Measurements from ENCODE around the gene CLSTN1. TPM values are rescaled to one million over a fixed set of nuclear protein-coding genes. Genes with fewer than 3 reads are reported as not detected.

Gene CLSTN1
- total RNA-seq, 1 donor: 140 TPM

DNA sequence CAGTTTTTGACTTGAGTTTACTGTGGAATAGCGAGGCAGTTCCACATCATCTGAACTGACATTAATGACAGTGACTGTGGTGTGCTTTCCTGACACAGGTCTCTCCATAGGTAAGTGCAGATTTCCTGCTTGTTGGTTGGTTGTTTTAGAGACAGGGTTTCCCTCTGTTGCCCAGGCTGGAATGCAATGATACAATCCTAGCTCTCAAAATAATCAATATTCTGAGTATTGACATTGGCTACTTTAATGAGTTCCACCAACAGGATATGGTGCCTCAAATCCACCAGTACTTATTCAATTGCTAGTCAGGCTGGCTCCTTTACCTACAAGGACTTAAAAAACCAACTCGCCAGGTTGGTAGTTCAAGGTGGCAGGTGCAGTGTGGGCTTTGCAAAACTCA lies 63.8 kb downstream of the CLSTN1 start:
- TF ChIP-seq, protein P1, sequence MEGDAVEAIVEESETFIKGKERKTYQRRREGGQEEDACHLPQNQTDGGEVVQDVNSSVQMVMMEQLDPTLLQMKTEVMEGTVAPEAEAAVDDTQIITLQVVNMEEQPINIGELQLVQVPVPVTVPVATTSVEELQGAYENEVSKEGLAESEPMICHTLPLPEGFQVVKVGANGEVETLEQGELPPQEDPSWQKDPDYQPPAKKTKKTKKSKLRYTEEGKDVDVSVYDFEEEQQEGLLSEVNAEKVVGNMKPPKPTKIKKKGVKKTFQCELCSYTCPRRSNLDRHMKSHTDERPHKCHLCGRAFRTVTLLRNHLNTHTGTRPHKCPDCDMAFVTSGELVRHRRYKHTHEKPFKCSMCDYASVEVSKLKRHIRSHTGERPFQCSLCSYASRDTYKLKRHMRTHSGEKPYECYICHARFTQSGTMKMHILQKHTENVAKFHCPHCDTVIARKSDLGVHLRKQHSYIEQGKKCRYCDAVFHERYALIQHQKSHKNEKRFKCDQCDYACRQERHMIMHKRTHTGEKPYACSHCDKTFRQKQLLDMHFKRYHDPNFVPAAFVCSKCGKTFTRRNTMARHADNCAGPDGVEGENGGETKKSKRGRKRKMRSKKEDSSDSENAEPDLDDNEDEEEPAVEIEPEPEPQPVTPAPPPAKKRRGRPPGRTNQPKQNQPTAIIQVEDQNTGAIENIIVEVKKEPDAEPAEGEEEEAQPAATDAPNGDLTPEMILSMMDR (IDR thresholded peaks at IDR 0.05; ENCODE audit: extremely low read depth, low read depth, low read length): no peak
- H2AFZ ChIP-seq (ENCODE audit: low read length): no peak overlapping the region
- no peak overlapping the region for H3K27ac ChIP-seq (ENCODE audit: low read depth, low read length)
- H3K4me3 ChIP-seq (ENCODE audit: insufficient read depth, low read length): no peak overlapping the region
- H3K4me2 ChIP-seq (ENCODE audit: insufficient read depth, low read length): no peak overlapping the region
- H3K4me1 ChIP-seq (ENCODE audit: insufficient read depth, low read length): no peaks in the 10 kb centered on the region
- DNase-seq (ENCODE audit: insufficient read length, low spot score, missing footprints): no peak
- H3K27me3 ChIP-seq (ENCODE audit: insufficient read depth, low read length): no peaks in the 10 kb centered on the region
- no peaks in the 10 kb centered on the region for H3K9me3 ChIP-seq (ENCODE audit: low read depth, low read length)
- H4K20me1 ChIP-seq (ENCODE audit: insufficient read depth, low read length): peaks cover 15% of the 10 kb centered on the region
- peaks cover 42% of the 10 kb centered on the region for H3K79me2 ChIP-seq (ENCODE audit: insufficient read depth, low read length)
- peaks cover 4% of the 10 kb centered on the region for H3K36me3 ChIP-seq (ENCODE audit: insufficient read depth, low read length)

DNA sequence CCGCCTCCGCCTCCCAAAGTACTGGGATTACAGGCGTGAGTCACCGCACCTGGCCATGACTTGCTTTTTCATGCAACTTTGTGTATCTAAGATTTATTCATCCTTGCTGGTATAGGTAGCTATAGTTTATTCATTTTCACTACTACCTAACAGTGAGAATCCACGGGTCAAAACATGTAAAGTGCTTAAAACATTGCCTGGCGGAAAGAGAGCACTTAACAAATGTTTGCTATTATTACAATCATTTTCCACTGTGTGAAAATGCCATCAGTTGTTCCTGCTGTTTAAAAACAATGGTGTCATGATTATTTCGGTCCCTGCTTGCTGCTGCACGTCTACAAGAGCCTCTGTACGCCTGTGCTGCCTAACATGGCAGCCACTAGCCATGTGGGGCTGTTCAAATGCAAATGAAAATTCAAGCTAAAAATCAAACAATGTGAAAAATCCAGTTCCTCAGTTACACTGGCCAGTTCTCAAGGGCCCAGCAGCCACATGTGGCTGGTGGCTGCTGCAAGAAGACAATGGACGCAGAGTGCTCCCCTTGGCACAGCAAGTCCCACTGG lies 65.1 kb downstream of the CLSTN1 start:
- H3K4me2 ChIP-seq (ENCODE audit: insufficient read depth, low read length): no peak overlapping the region
- peaks cover 12% of the 10 kb centered on the region for H4K20me1 ChIP-seq (ENCODE audit: insufficient read depth, low read length)
- DNase-seq (ENCODE audit: insufficient read length, low spot score, missing footprints): no peak
- no peak overlapping the region for H3K4me3 ChIP-seq (ENCODE audit: insufficient read depth, low read length)
- H2AFZ ChIP-seq (ENCODE audit: low read length): no peak overlapping the region
- no peaks in the 10 kb centered on the region for H3K27me3 ChIP-seq (ENCODE audit: insufficient read depth, low read length)
- TF ChIP-seq, protein P1 (IDR thresholded peaks at IDR 0.05; ENCODE audit: extremely low read depth, low read depth, low read length): no peak
- H3K9me3 ChIP-seq (ENCODE audit: low read depth, low read length): no peaks in the 10 kb centered on the region
- peaks cover 3% of the 10 kb centered on the region for H3K36me3 ChIP-seq (ENCODE audit: insufficient read depth, low read length)
- no peaks in the 10 kb centered on the region for H3K4me1 ChIP-seq (ENCODE audit: insufficient read depth, low read length)
- no peak overlapping the region for H3K27ac ChIP-seq (ENCODE audit: low read depth, low read length)
- H3K79me2 ChIP-seq (ENCODE audit: insufficient read depth, low read length): peaks cover 33% of the 10 kb centered on the region

DNA sequence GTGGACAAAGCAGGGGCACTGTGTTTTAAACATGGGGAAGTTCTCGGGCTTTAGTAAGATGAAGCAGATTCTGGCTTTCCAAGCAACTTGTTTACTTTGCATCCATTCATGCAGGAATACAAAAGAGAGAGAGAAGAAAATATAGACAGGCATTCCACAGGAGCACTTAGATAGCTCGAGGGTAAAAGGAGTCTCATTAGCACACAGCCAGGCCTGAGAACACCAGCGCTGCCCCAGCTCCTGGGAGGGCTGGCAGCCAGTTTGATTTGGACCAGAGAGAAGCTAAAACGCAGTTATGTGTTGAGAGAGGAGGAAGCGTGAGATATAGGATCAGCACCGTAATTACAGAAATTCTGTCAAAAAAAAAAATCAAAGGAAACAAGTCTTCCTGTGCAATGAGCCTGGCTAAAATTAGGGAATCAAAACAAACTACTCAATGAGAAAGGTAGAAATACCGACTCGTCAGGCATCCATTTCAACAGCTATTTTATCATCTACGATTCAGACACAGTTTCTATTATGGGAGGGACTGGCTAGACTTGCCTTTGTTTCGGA lies 68.2 kb downstream of the CLSTN1 start:
- Histone ChIP-seq H3K4me3 (ENCODE audit: insufficient read depth, low read length) (no peak overlapping the region), H3K79me2 (ENCODE audit: insufficient read depth, low read length) (peaks cover 18% of the 10 kb centered on the region), H3K27me3 (ENCODE audit: insufficient read depth, low read length) (no peaks in the 10 kb centered on the region), H3K36me3 (ENCODE audit: insufficient read depth, low read length) (peaks cover 10% of the 10 kb centered on the region), H4K20me1 (ENCODE audit: insufficient read depth, low read length) (peaks cover 12% of the 10 kb centered on the region), H3K27ac (ENCODE audit: low read depth, low read length) (no peak overlapping the region), H3K4me2 (ENCODE audit: insufficient read depth, low read length) (no peak overlapping the region), H3K9me3 (ENCODE audit: low read depth, low read length) (no peaks in the 10 kb centered on the region), H3K4me1 (ENCODE audit: insufficient read depth, low read length) (peaks cover 5% of the 10 kb centered on the region), H2AFZ (ENCODE audit: low read length) (no peak overlapping the region)
- TF ChIP-seq, protein P1 (IDR thresholded peaks at IDR 0.05; ENCODE audit: extremely low read depth, low read depth, low read length): no peak
- no peak for DNase-seq (ENCODE audit: insufficient read length, low spot score, missing footprints)

DNA sequence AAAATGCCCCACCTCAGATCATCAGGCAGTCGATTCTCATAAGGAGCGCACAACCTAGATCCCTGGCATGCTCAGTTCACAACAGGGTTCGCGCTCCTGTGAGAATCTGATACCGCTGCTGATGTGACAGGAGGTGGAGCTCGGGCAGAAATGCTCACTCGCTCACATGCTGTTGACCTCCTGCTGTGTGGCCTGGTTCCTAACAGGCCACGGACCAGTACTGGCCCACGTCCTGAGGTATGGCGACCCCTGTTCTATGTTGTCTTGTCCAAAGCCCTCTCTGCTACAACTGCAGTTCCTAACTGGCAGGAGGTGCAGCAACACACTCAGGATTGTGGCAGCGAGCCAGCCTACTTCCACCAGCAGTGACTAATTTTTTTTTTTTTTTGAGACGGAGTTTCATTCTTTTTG lies 70.6 kb downstream of the CLSTN1 start:
- Histone ChIP-seq H3K4me2 (ENCODE audit: insufficient read depth, low read length) (no peak overlapping the region), H3K4me1 (ENCODE audit: insufficient read depth, low read length) (peaks cover 5% of the 10 kb centered on the region), H3K27me3 (ENCODE audit: insufficient read depth, low read length) (no peaks in the 10 kb centered on the region), H3K36me3 (ENCODE audit: insufficient read depth, low read length) (peaks cover 22% of the 10 kb centered on the region), H3K27ac (ENCODE audit: low read depth, low read length) (no peak overlapping the region), H3K79me2 (ENCODE audit: insufficient read depth, low read length) (peaks cover 15% of the 10 kb centered on the region), H2AFZ (ENCODE audit: low read length) (no peak overlapping the region), H4K20me1 (ENCODE audit: insufficient read depth, low read length) (peaks cover 9% of the 10 kb centered on the region), H3K4me3 (ENCODE audit: insufficient read depth, low read length) (no peak overlapping the region), H3K9me3 (ENCODE audit: low read depth, low read length) (no peaks in the 10 kb centered on the region)
- DNase-seq (ENCODE audit: insufficient read length, low spot score, missing footprints): peak; percentile 92
- TF ChIP-seq, protein P1 (IDR thresholded peaks at IDR 0.05; ENCODE audit: extremely low read depth, low read depth, low read length): no peak
